Measurements from ENCODE around the gene ABCB9.

- TF ChIP-seq CTCF (IDR thresholded peaks at IDR 0.05) (no peak), POLR2A (IDR thresholded peaks at IDR 0.05) (no peak), POLR2AphosphoS5 (IDR thresholded peaks at IDR 0.05) (no peak)
These were observed 19.3 kb upstream of the ABCB9 start for GRCh38 chr12:122985338-122986257.

Measured in prostate gland (tissue), 2 donors.